Trophoblast cell (in vitro differentiated cells and primary cell): Measurements from ENCODE around the gene SLC9A2.

Experiments used
- DNase-seq, 2 donors: peaks; one replicate each; pipeline ENCODE4 v3.0.0-alpha.2; 2016
- H2AFZ ChIP-seq: 2 replicates; pipeline ENCODE4 v1.6.1; 2013; ENCODE audit warnings: low read length, moderate library complexity, mild to moderate bottlenecking; ENCODE audit not compliant: insufficient read depth, poor library complexity
- H2AK5ac ChIP-seq: 2 replicates; pipeline ENCODE4 v1.6.1; 2013; ENCODE audit warnings: mild to moderate bottlenecking, low read length
- H2BK120ac ChIP-seq: 2 replicates; pipeline ENCODE4 v1.6.1; 2013; ENCODE audit warnings: low read length, mild to moderate bottlenecking, moderate library complexity; ENCODE audit not compliant: insufficient read depth, poor library complexity
- H2BK12ac ChIP-seq: 2 replicates; pipeline ENCODE4 v1.6.1; 2013; ENCODE audit warnings: mild to moderate bottlenecking, low read length, moderate library complexity
- H2BK5ac ChIP-seq: 2 replicates; pipeline ENCODE4 v1.6.1; 2013; ENCODE audit warnings: low read length, low read depth, moderate library complexity, mild to moderate bottlenecking; ENCODE audit not compliant: poor library complexity
- H3K14ac ChIP-seq: 2 replicates; pipeline ENCODE4 v1.6.1; 2013; ENCODE audit warnings: mild to moderate bottlenecking, low read length
- H3K18ac ChIP-seq: 2 replicates; pipeline ENCODE4 v1.6.1; 2013; ENCODE audit warnings: mild to moderate bottlenecking, low read length
- H3K23ac ChIP-seq: 2 replicates; pipeline ENCODE4 v1.6.1; 2013; ENCODE audit warnings: low read length
- H3K27ac ChIP-seq: 2 replicates; pipeline ENCODE4 v1.5.1; 2013; ENCODE audit warnings: low read depth, mild to moderate bottlenecking, inconsistent platforms, low read length, moderate library complexity
- H3K27me3 ChIP-seq: 2 replicates; pipeline ENCODE4 v1.6.1; 2013; ENCODE audit warnings: inconsistent platforms, mild to moderate bottlenecking, low read length, moderate library complexity; ENCODE audit not compliant: insufficient read depth
- H3K36me3 ChIP-seq, 2 experiments: 1 replicate in 1 of 2; 2 replicates in 1 of 2; pipeline ENCODE4 v1.6.1; 2013; ENCODE audit warnings: low read length in 2 of 2, mild to moderate bottlenecking in 2 of 2, moderate library complexity in 1 of 2; ENCODE audit not compliant: insufficient read depth in 2 of 2, control insufficient read depth in 1 of 2
- H3K4ac ChIP-seq: 2 replicates; pipeline ENCODE4 v1.6.1; 2013; ENCODE audit warnings: low read depth, mild to moderate bottlenecking, low read length, moderate library complexity
- H3K4me1 ChIP-seq, 2 experiments: 1 replicate in 1 of 2; 2 replicates in 1 of 2; pipeline ENCODE4 v1.6.1; 2013; ENCODE audit warnings: low read length in 2 of 2, mild to moderate bottlenecking in 2 of 2, moderate library complexity in 1 of 2; ENCODE audit not compliant: insufficient read depth in 2 of 2, control insufficient read depth in 1 of 2
- H3K4me2 ChIP-seq: 2 replicates; pipeline ENCODE4 v1.6.1; 2013; ENCODE audit warnings: inconsistent platforms, mild to moderate bottlenecking, low read length, moderate library complexity
- H3K4me3 ChIP-seq: 2 replicates; pipeline ENCODE4 v1.5.1; 2013; ENCODE audit warnings: mild to moderate bottlenecking, low read depth, low read length, inconsistent platforms
- H3K79me1 ChIP-seq: one replicate; pipeline ENCODE4 v1.6.1; 2013; ENCODE audit warnings: low read length
- H3K79me2 ChIP-seq: 2 replicates; pipeline ENCODE4 v1.6.1; 2013; ENCODE audit warnings: low read length, mild to moderate bottlenecking; ENCODE audit not compliant: control insufficient read depth, insufficient read depth, poor library complexity
- H3K9ac ChIP-seq: 2 replicates; pipeline ENCODE4 v1.6.1; 2013; ENCODE audit warnings: mild to moderate bottlenecking, low read length
- H3K9me3 ChIP-seq: 2 replicates; pipeline ENCODE4 v1.6.1; 2013; ENCODE audit warnings: low read depth, mild to moderate bottlenecking, control low read depth, inconsistent platforms, low read length; ENCODE audit not compliant: insufficient read depth
- H4K12ac ChIP-seq: 2 replicates; pipeline ENCODE4 v1.6.1; 2013; ENCODE audit warnings: low read depth, mild to moderate bottlenecking, low read length, moderate library complexity
- H4K8ac ChIP-seq: 2 replicates; pipeline ENCODE4 v1.6.1; 2013; ENCODE audit warnings: low read depth, mild to moderate bottlenecking, low read length, moderate library complexity
- H4K91ac ChIP-seq: one replicate; pipeline ENCODE4 v1.6.1; 2013; ENCODE audit warnings: low read depth, mild to moderate bottlenecking, low read length, moderate library complexity
- WGBS: extraction: QIAGEN DNeasy Blood & Tissue Kit; methylation state at CpG from one replicate; pipeline ENCODE4 v1.1.7; 2013; ENCODE audit warnings: missing lambda C conversion rate; ENCODE audit not compliant: insufficient read length, insufficient coverage; ENCODE audit errors: extremely low coverage; 5-methylcytosine and 5-hydroxymethylcytosine counted together

SLC9A2 gene

GRCh38 chr2:102743259-102743658 is 123.9 kb downstream of the SLC9A2 start:
- no peak overlapping the region for H2BK120ac ChIP-seq
- no CpG with 5 or more reads among the region's 3 CpGs for WGBS
- no peak overlapping the region for H4K91ac ChIP-seq
- H2BK12ac ChIP-seq: no peak overlapping the region
- no peak overlapping the region for H3K9ac ChIP-seq
- no peak overlapping the region for H4K8ac ChIP-seq
- H2BK5ac ChIP-seq: no peak overlapping the region
- H2AFZ ChIP-seq: no peak overlapping the region
- no peak for DNase-seq
- H3K4ac ChIP-seq: no peak overlapping the region
- no peak overlapping the region for H2AK5ac ChIP-seq
- H3K4me2 ChIP-seq: no peak overlapping the region
- H3K36me3 ChIP-seq: no peaks in the 10 kb centered on the region
- H3K27me3 ChIP-seq: no peaks in the 10 kb centered on the region
- peaks cover 2% of the 10 kb centered on the region for H3K9me3 ChIP-seq
- no peaks in the 10 kb centered on the region for H3K79me1 ChIP-seq
- H3K4me3 ChIP-seq: no peak overlapping the region
- no peak overlapping the region for H3K23ac ChIP-seq
- H3K79me2 ChIP-seq: no peaks in the 10 kb centered on the region
- no peak overlapping the region for H4K12ac ChIP-seq
- no peak overlapping the region for H3K18ac ChIP-seq
- H3K14ac ChIP-seq: no peak overlapping the region
- no peaks in the 10 kb centered on the region for H3K4me1 ChIP-seq
- no peak overlapping the region for H3K27ac ChIP-seq

GRCh38 chr2:102748107-102748506 is 128.8 kb downstream of the SLC9A2 start:
- WGBS: no CpG with 5 or more reads among the region's 4 CpGs

GRCh38 chr2:102749938-102750337 is 130.6 kb downstream of the SLC9A2 start:
- H2BK120ac ChIP-seq: no peak overlapping the region
- no peak overlapping the region for H3K4me3 ChIP-seq
- no peak overlapping the region for H4K12ac ChIP-seq
- no peak overlapping the region for H2AK5ac ChIP-seq
- H3K4me1 ChIP-seq: no peaks in the 10 kb centered on the region
- no peak for DNase-seq
- no peaks in the 10 kb centered on the region for H3K79me2 ChIP-seq
- no peaks in the 10 kb centered on the region for H3K36me3 ChIP-seq
- no CpG with 5 or more reads among the region's 3 CpGs for WGBS
- no peak overlapping the region for H3K4ac ChIP-seq
- no peaks in the 10 kb centered on the region for H3K9me3 ChIP-seq
- H3K14ac ChIP-seq: no peak overlapping the region
- no peaks in the 10 kb centered on the region for H3K27me3 ChIP-seq
- H3K27ac ChIP-seq: no peak overlapping the region
- H3K79me1 ChIP-seq: no peaks in the 10 kb centered on the region
- no peak overlapping the region for H2AFZ ChIP-seq
- no peak overlapping the region for H4K91ac ChIP-seq
- H3K18ac ChIP-seq: no peak overlapping the region
- no peak overlapping the region for H2BK12ac ChIP-seq
- no peak overlapping the region for H3K4me2 ChIP-seq
- H3K9ac ChIP-seq: no peak overlapping the region
- H2BK5ac ChIP-seq: no peak overlapping the region
- H3K23ac ChIP-seq: no peak overlapping the region
- no peak overlapping the region for H4K8ac ChIP-seq

More at GRCh38 chr2:102748107-102748506, 128.8 kb downstream of the SLC9A2 start:
- Histone ChIP-seq H3K4me1 (no peaks in the 10 kb centered on the region), H4K91ac (no peak overlapping the region), H3K18ac (no peak overlapping the region), H3K27me3 (no peaks in the 10 kb centered on the region), H3K36me3 (no peaks in the 10 kb centered on the region), H2AFZ (no peak overlapping the region), H4K8ac (no peak overlapping the region), H2BK5ac (no peak overlapping the region), H4K12ac (no peak overlapping the region), H3K79me1 (no peaks in the 10 kb centered on the region), H3K4ac (no peak overlapping the region), H3K14ac (no peak overlapping the region), H3K9me3 (peaks cover 2% of the 10 kb centered on the region), H3K79me2 (no peaks in the 10 kb centered on the region), H2BK12ac (no peak overlapping the region), H3K4me3 (no peak overlapping the region), H3K23ac (no peak overlapping the region), H3K27ac (no peak overlapping the region), H2BK120ac (no peak overlapping the region), H3K4me2 (no peak overlapping the region), H2AK5ac (no peak overlapping the region), H3K9ac (no peak overlapping the region)
- DNase-seq: no peak

- peak; percentile 43 to 96 for DNase-seq
- WGBS: no CpG with 5 or more reads among the region's 7 CpGs
- no peak overlapping the region for H2BK120ac ChIP-seq
- no peak overlapping the region for H3K4me2 ChIP-seq
- H3K27ac ChIP-seq: no peak overlapping the region
- H4K91ac ChIP-seq: no peak overlapping the region
- no peak overlapping the region for H3K9ac ChIP-seq
- H2BK5ac ChIP-seq: no peak overlapping the region
- H3K79me2 ChIP-seq: no peaks in the 10 kb centered on the region
- H2BK12ac ChIP-seq: no peak overlapping the region
- H3K14ac ChIP-seq: no peak overlapping the region
- no peaks in the 10 kb centered on the region for H3K9me3 ChIP-seq
- H3K4me3 ChIP-seq: no peak overlapping the region
- no peak overlapping the region for H3K4ac ChIP-seq
- H4K12ac ChIP-seq: no peak overlapping the region
- H3K36me3 ChIP-seq: no peaks in the 10 kb centered on the region
- no peak overlapping the region for H2AK5ac ChIP-seq
- H4K8ac ChIP-seq: no peak overlapping the region
- H3K27me3 ChIP-seq: no peaks in the 10 kb centered on the region
- no peak overlapping the region for H2AFZ ChIP-seq
- H3K18ac ChIP-seq: no peak overlapping the region
- H3K4me1 ChIP-seq: no peaks in the 10 kb centered on the region
- H3K23ac ChIP-seq: no peak overlapping the region
- no peaks in the 10 kb centered on the region for H3K79me1 ChIP-seq
Observed at GRCh38 chr2:102753563-102754159, 134.3 kb downstream of the SLC9A2 start.
